Tibial artery (tissue), 4 donors: ENCODE measurements around the gene DCAF15.

ENCODE experiments used
- DNase-seq, 2 donors: peaks; one replicate each; pipeline ENCODE4 v3.0.0-alpha.2; 2019
- H3K27ac ChIP-seq, 2 donors: fragments of 200-600 bp; sonication (generic) in 1 of 2; 1 replicate in 1 of 2; 2 replicates in 1 of 2; pipeline ENCODE4 v1.5.1; 2018 to 2019; ENCODE audit warnings: mild to moderate bottlenecking in 1 of 2
- H3K27me3 ChIP-seq, 2 donors: fragments of 200-600 bp; sonication (generic) in 1 of 2; one replicate each; pipeline versions ENCODE4 v1.5.1 to v1.6.0; 2016 to 2019
- H3K36me3 ChIP-seq, 3 donors: fragments of 200-600 bp; sonication (generic) in 2 of 3; one replicate each; pipeline ENCODE4 v1.5.1; 2016 to 2019; ENCODE audit warnings: mild to moderate bottlenecking in 2 of 3
- H3K4me1 ChIP-seq, 4 donors: fragments of 200-600 bp; sonication (generic) in 2 of 4; 1 replicate in 3 of 4; 2 replicates in 1 of 4; pipeline ENCODE4 v1.5.1; 2016 to 2019
- H3K4me3 ChIP-seq, 2 donors: fragments of 200-600 bp; sonication (generic) in 1 of 2; 1 replicate in 1 of 2; 2 replicates in 1 of 2; pipeline ENCODE4 v1.5.1; 2018 to 2019; ENCODE audit warnings: mild to moderate bottlenecking in 2 of 2
- H3K9me3 ChIP-seq, 3 donors: fragments of 200-600 bp; sonication (generic) in 1 of 3; one replicate each; pipeline ENCODE4 v1.5.1; 2016 to 2019
- CTCF ChIP-seq, 2 experiments: fragments of 200-600 bp in 1 of 2; fragments of 450-650 bp in 1 of 2; IDR thresholded peaks; one replicate each; pipeline ENCODE4 v1.5.1; 2017 to 2019; ENCODE audit warnings: antibody characterized with exemption in 2 of 2, mild to moderate bottlenecking in 1 of 2, moderate library complexity in 1 of 2
- intact Hi-C: fragments of 100-400 bp; cut with DNase I; formaldehyde crosslinking; loops from one replicate; pipeline ENCODE4 v1.15.0; 2023; ENCODE audit warnings: low total_unique reads

Gene DCAF15

DNA sequence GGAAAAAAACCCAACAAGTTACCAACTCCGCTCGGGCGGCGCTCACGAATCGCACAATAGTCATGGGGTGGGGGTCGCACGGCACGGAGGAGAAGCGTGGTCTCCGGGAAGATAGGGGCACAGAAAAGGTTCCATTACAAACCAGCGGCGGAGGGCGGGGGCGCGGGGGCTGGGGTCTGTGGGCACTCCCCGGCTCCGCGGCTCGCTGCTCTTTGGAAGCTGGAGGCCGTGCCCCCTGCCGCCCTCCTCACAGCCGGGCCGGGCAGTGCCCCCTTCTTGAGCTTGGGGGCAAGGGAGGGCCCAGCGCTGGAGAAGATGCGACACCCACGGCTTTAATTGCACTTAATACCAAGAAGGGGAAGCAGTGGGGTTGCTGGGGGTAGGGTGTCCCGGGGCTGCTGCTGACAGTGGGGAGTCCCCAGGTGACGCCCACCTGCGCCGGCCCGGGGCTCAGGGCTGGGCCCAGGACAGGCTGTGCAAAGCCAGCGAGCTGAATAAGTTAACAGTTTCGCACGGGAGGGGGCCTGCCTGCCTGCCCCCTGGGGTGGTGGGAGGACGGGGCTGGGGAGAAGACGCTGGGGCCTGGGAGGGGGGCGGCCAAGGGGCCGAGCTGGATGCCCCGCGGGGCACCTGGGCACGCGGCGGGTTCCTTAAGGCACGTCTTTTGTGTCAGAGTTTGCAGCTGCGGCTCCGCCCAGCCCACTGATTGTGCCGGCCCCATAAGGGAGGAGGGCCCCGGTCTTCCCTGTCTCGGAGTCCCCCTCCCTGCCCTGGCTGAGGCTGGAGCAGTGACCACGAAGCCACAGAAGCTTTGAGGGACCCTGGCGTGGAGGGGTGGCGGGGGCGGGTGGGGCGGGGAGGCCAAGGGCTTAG, 9.8 kb downstream of the DCAF15 start:
- Histone ChIP-seq H3K4me3 (peak overlapping the region; percentile 28), H3K27ac (peak overlapping the region in 1 of 2 donors; percentile 8), H3K36me3 (peaks cover 36 to 100% (median 69%) of the 10 kb centered on the region in 3 donors), H3K27me3 (no peaks in the 10 kb centered on the region), H3K4me1 (no peaks in the 10 kb centered on the region), H3K9me3 (no peaks in the 10 kb centered on the region)
- intact Hi-C loops, result no loop called here
- no peak for TF ChIP-seq CTCF (IDR thresholded peaks at IDR 0.05)
- DNase-seq, result no peak

DNA sequence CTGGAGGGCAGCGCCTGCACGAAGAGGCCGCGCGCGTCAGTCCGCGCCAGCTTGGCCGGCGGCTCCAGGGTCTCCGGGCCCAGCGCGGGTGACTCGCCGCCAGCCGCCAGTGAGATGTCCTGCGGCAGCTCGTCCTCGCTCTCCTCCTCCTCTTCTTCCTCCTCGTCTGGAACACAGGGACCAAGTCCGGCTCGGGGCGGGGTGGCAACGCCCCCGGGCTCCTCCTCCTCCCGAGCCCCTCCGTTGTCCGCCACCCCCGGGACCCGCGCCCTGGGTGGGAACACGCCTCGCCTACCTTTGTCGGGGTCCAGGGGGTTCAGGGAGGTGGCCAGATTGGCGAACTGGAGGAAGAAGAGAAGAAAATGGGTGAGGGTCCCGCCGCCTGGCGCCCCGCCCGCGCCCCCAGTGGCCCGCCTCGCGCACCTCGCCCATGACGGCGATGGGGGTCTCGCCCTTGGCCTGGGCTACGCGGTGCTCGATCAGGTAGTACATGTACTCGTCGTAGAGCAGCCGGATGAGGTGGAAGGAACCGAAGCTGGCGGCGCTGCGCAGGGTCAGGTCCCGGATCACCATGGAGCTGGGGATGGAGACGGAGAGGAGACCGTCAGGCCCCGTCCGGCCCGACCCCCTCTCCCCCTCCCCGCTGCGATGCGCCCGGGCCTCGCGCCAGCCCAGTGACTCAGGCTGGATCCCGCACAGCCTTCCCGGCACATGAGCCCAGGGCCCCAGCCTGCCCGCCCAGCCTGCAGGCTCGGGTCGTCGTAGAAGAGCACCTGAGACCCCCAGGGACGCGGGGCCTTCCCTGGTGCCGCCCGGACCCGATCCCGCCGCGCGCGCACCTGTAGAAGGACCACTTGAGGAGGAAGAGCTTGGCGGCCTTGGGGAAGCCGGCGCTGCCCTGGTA, 10.6 kb downstream of the DCAF15 start:
- H3K36me3 ChIP-seq, result peaks cover 33 to 100% (median 75%) of the 10 kb centered on the region in 3 donors
- no peaks in the 10 kb centered on the region for H3K9me3 ChIP-seq
- H3K4me1 ChIP-seq, result no peaks in the 10 kb centered on the region
- peak overlapping the region; percentile 28 for H3K4me3 ChIP-seq
- H3K27ac ChIP-seq, result peak overlapping the region in 1 of 2 donors; percentile 8
- no peak for DNase-seq
- no peak for TF ChIP-seq CTCF (IDR thresholded peaks at IDR 0.05)
- H3K27me3 ChIP-seq, result no peaks in the 10 kb centered on the region
- intact Hi-C loops, result no loop called here

- H3K9me3 ChIP-seq, result no peaks in the 10 kb centered on the region
- intact Hi-C loops, result no loop called here
- no peak overlapping the region for H3K4me3 ChIP-seq
- H3K4me1 ChIP-seq, result no peaks in the 10 kb centered on the region
- TF ChIP-seq CTCF (IDR thresholded peaks at IDR 0.05), result no peak
- no peaks in the 10 kb centered on the region for H3K27me3 ChIP-seq
- DNase-seq, result no peak
- H3K27ac ChIP-seq, result no peak overlapping the region
- H3K36me3 ChIP-seq, result peaks cover 37 to 100% (median 75%) of the 10 kb centered on the region in 3 donors
Observed at GRCh38 chr19:13963603-13964105, 11.3 kb downstream of the DCAF15 start.

- no peaks in the 10 kb centered on the region for H3K9me3 ChIP-seq
- no peak for DNase-seq
- H3K36me3 ChIP-seq, result peaks cover 42 to 100% (median 75%) of the 10 kb centered on the region in 3 donors
- intact Hi-C loops, result no loop called here
- H3K27ac ChIP-seq, result no peak overlapping the region
- no peak for TF ChIP-seq CTCF (IDR thresholded peaks at IDR 0.05)
- no peak overlapping the region for H3K4me3 ChIP-seq
- no peaks in the 10 kb centered on the region for H3K4me1 ChIP-seq
- H3K27me3 ChIP-seq, result no peaks in the 10 kb centered on the region
Observed at GRCh38 chr19:13964776-13965175, 12.5 kb downstream of the DCAF15 start.

DNA sequence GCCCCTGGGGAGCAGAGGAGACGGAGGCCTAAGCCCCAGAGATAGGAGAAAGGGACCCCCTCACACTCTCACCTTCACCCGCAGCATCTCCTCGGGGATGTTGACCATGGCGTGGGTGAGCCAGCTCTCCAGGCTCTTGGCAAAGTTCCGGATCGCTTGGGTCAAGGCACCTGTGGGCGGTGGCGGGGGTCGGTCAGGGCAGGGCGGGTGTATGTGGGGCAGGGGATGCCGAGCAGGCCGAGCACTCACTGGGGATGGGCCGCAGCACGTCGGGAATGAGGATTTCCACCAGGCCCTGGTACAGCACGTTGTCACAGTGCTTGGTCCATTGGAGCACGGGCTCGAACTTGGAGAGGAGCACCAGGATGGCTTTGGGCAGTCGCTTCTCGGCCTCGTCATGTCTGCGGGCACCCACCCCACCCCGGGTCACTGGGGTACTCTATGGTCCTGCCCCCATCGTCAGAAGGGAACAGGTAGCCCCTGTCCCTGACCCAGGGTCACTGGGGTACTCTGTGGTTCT, 13.1 kb downstream of the DCAF15 start:
- intact Hi-C loops, result no loop called here
- no peaks in the 10 kb centered on the region for H3K27me3 ChIP-seq
- DNase-seq, result no peak
- TF ChIP-seq CTCF (IDR thresholded peaks at IDR 0.05), result no peak
- H3K36me3 ChIP-seq, result peaks cover 38 to 99% (median 71%) of the 10 kb centered on the region in 3 donors
- H3K9me3 ChIP-seq, result no peaks in the 10 kb centered on the region
- no peaks in the 10 kb centered on the region for H3K4me1 ChIP-seq
- H3K4me3 ChIP-seq, result no peak overlapping the region
- no peak overlapping the region for H3K27ac ChIP-seq
